Uterus (tissue), 4 donors: ENCODE data around the gene EGR1. TPM values are rescaled to one million over a fixed set of nuclear protein-coding genes. Genes with fewer than 3 reads are reported as not detected.

Experiments
- DNase-seq, 2 donors: peaks; one replicate each; pipeline ENCODE4 v3.0.0-alpha.2; 2019 to 2020
- H3K27ac ChIP-seq, 2 donors: fragments of 200-600 bp; sonication (generic); 1 replicate in 1 of 2; 2 replicates in 1 of 2; pipeline ENCODE4 v1.5.1; 2016 to 2018
- H3K27me3 ChIP-seq, 2 donors: fragments of 200-600 bp; sonication (generic); one replicate each; pipeline ENCODE4 v1.5.1; 2018 to 2019; ENCODE audit warnings: control low read depth in 1 of 2
- H3K36me3 ChIP-seq, 2 donors: fragments of 200-600 bp; sonication (generic); one replicate each; pipeline ENCODE4 v1.5.1; 2019; ENCODE audit warnings: control low read depth in 1 of 2
- H3K4me1 ChIP-seq, 2 donors: fragments of 200-600 bp; sonication (generic); one replicate each; pipeline ENCODE4 v1.5.1; 2018 to 2019; ENCODE audit warnings: control low read depth in 1 of 2
- H3K4me3 ChIP-seq, 2 donors: fragments of 200-600 bp; sonication (generic); 1 replicate in 1 of 2; 2 replicates in 1 of 2; pipeline ENCODE4 v1.5.1; 2018 to 2019; ENCODE audit warnings: mild to moderate bottlenecking in 1 of 2
- H3K9me3 ChIP-seq, 2 donors: fragments of 200-600 bp; sonication (generic); one replicate each; pipeline ENCODE4 v1.5.1; 2019; ENCODE audit warnings: control low read depth in 1 of 2
- POLR2A ChIP-seq, 2 donors: fragments of 450-650 bp; IDR thresholded peaks; one replicate each; pipeline ENCODE4 v1.6.1; 2016; ENCODE audit warnings: antibody characterized with exemption in 2 of 2, mild to moderate bottlenecking in 1 of 2, moderate library complexity in 1 of 2
- intact Hi-C: fragments of 100-400 bp; cut with DNase I; formaldehyde crosslinking; loops from one replicate; pipeline ENCODE4 v1.15.1; 2023; ENCODE audit warnings: low total_unique reads
- total RNA-seq, 4 donors: library from RNA; depleted of rRNA in 3 of 4; stranded (reverse); fragments of >200 nt in 3 of 4; gene quantifications; one replicate each; pipeline versions ENCODE4 v1.1.0 to v1.2.4, GENCODE V29; 2014 to 2023
- TF ChIP-seq, protein P1 (sequence below), 4 experiments: fragments of 200-600 bp in 2 of 4; fragments of 450-650 bp in 2 of 4; sonication (generic) in 2 of 4; IDR thresholded peaks; one replicate each; pipeline ENCODE4 v1.5.1; 2016 to 2019; ENCODE audit warnings: antibody characterized with exemption in 4 of 4, mild to moderate bottlenecking in 2 of 4, moderate library complexity in 1 of 4
- donor health status: DM: yes; HTN: yes; CAD: no.

EGR1 gene
- total RNA-seq, 4 donors from 2014 or later = 2.6 to 123 (median 35.2) TPM

DNA sequence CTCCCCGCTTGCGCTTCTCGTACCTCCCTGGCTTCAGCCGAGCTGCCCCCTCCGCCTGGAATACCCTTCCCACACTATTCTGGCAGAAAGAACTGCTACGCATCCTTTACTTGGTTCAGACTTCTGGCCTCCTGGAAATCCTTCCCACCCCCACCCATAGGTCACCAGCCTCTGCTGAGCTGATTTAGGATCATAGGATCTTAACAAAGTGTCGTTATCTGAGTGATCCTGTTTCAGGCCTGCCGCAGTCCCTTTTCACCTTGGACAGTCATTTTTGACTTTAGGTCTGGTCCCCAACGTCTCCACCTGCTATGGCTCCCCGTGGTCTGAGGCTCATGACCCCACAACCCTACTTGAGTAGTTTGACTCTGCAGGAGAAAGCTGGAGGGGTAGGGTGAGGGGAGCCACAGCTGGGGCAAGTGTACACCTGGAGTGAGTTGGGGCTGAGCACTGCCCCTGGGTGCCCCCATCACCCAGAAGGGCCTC is 27.3 kb downstream of the EGR1 start:
- DNase-seq = no peak
- TF ChIP-seq POLR2A (IDR thresholded peaks at IDR 0.05) = no peak
- TF ChIP-seq, protein P1, sequence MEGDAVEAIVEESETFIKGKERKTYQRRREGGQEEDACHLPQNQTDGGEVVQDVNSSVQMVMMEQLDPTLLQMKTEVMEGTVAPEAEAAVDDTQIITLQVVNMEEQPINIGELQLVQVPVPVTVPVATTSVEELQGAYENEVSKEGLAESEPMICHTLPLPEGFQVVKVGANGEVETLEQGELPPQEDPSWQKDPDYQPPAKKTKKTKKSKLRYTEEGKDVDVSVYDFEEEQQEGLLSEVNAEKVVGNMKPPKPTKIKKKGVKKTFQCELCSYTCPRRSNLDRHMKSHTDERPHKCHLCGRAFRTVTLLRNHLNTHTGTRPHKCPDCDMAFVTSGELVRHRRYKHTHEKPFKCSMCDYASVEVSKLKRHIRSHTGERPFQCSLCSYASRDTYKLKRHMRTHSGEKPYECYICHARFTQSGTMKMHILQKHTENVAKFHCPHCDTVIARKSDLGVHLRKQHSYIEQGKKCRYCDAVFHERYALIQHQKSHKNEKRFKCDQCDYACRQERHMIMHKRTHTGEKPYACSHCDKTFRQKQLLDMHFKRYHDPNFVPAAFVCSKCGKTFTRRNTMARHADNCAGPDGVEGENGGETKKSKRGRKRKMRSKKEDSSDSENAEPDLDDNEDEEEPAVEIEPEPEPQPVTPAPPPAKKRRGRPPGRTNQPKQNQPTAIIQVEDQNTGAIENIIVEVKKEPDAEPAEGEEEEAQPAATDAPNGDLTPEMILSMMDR (IDR thresholded peaks at IDR 0.05) = no peak
- Histone ChIP-seq H3K27me3 (no peaks in the 10 kb centered on the region), H3K4me3 (peak overlapping the region; percentile 41 to 61), H3K4me1 (peaks cover 0 to 5% of the 10 kb centered on the region in 2 donors), H3K27ac (peak overlapping the region; percentile 70 to 77), H3K9me3 (no peaks in the 10 kb centered on the region), H3K36me3 (no peaks in the 10 kb centered on the region)
- intact Hi-C loops = no loop called here

DNA sequence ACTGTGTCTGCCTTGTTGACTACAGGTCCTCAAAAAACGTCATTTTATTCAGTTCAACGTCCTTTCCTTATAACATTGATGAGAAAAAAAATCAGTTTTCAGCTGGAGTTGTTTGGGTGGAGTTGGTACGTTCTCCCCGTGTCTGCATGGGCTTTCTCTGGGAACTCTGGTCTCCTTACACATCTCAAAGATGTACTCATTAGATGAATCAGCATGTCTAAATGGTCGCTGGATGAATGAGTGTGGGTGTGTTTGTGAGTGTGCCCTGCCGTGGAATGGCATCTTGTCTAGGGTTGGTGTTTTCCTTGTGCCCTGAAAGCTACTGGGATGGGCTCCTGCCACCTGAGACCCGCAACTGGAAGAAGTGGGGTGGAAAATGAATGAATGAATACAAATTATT is 30.1 kb downstream of the EGR1 start:
- TF ChIP-seq, protein P1 (IDR thresholded peaks at IDR 0.05) = no peak
- no peak for TF ChIP-seq POLR2A (IDR thresholded peaks at IDR 0.05)
- no peaks in the 10 kb centered on the region for H3K27me3 ChIP-seq
- no peak overlapping the region for H3K27ac ChIP-seq
- H3K4me1 ChIP-seq = peaks cover 0 to 5% of the 10 kb centered on the region in 2 donors
- no peaks in the 10 kb centered on the region for H3K36me3 ChIP-seq
- intact Hi-C loops = no loop called here
- DNase-seq = no peak
- H3K4me3 ChIP-seq = no peak overlapping the region
- H3K9me3 ChIP-seq = no peaks in the 10 kb centered on the region

DNA sequence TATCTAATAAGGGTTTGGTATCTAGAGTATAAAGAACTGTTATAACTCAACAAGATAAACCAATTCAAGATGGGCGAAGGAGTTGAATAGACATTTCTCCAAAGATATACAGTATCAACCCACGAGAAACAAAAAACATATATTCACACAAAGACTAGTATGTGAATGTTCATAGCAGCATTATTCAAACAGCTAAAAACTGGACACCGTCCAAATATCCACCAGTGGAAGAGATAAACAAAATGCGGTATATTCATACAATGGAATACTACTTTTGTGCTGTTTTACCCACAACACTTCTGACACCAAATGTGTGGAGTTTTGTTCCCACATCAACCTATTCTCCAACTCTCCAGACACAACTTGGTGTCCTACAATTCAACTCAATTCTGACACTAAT is 33.1 kb downstream of the EGR1 start:
- no peaks in the 10 kb centered on the region for H3K27me3 ChIP-seq
- intact Hi-C loops = no loop called here
- TF ChIP-seq POLR2A (IDR thresholded peaks at IDR 0.05) = no peak
- TF ChIP-seq, protein P1 (IDR thresholded peaks at IDR 0.05) = no peak
- H3K27ac ChIP-seq = no peak overlapping the region
- H3K4me3 ChIP-seq = no peak overlapping the region
- H3K36me3 ChIP-seq = no peaks in the 10 kb centered on the region
- H3K4me1 ChIP-seq = no peaks in the 10 kb centered on the region
- no peak for DNase-seq
- H3K9me3 ChIP-seq = no peaks in the 10 kb centered on the region

GRCh38 chr5:138502121-138502520 is 36.8 kb downstream of the EGR1 start:
- Histone ChIP-seq H3K36me3 (no peaks in the 10 kb centered on the region), H3K4me3 (no peak overlapping the region), H3K9me3 (no peaks in the 10 kb centered on the region), H3K4me1 (no peaks in the 10 kb centered on the region), H3K27ac (no peak overlapping the region), H3K27me3 (no peaks in the 10 kb centered on the region)
- DNase-seq = no peak
- TF ChIP-seq, protein P1 (IDR thresholded peaks at IDR 0.05) = no peak
- TF ChIP-seq POLR2A (IDR thresholded peaks at IDR 0.05) = no peak
- intact Hi-C loops = loop anchor here (5.0 kb wide), 2 partner anchors 40 to 55 kb away; no protein-coding TSS in a partner anchor

DNA sequence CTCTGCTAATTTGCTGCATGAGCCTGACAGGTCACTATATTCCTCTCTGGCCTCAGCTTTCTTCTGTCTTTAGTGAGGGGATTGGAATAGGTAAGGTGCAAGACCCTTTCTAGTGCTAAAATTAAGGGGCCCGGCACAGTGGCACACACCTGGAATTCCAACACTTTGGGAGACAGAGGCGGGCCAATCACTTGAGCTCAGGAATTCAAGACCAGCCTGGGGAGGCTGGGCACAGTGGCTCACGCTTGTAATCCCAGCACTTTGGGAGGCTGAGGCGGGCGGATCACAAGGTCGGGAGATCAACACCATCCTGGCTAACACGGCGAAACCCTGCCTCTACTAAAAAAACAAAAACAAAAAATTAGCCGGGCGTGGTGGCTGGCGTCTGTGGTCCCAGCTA is 37.2 kb downstream of the EGR1 start:
- TF ChIP-seq, protein P1 (IDR thresholded peaks at IDR 0.05) = no peak
- TF ChIP-seq POLR2A (IDR thresholded peaks at IDR 0.05) = no peak
- H3K4me3 ChIP-seq = no peak overlapping the region
- H3K36me3 ChIP-seq = no peaks in the 10 kb centered on the region
- DNase-seq = no peak
- no peaks in the 10 kb centered on the region for H3K4me1 ChIP-seq
- no peak overlapping the region for H3K27ac ChIP-seq
- no peaks in the 10 kb centered on the region for H3K27me3 ChIP-seq
- no peaks in the 10 kb centered on the region for H3K9me3 ChIP-seq
- intact Hi-C loops = loop anchor here (5.0 kb wide), 2 partner anchors 40 to 55 kb away; no protein-coding TSS in a partner anchor
